Lower leg skin (tissue), 3 donors: ENCODE data around the gene RUNX3.

Experiments
- CTCF ChIP-seq, 3 donors: fragments of 450-650 bp; IDR thresholded peaks; one replicate each; pipeline ENCODE4 v1.5.1; 2016; ENCODE audit warnings: antibody characterized with exemption in 3 of 3, mild to moderate bottlenecking in 3 of 3, moderate library complexity in 2 of 3
- POLR2A ChIP-seq, 2 donors: fragments of 450-650 bp; IDR thresholded peaks; one replicate each; pipeline ENCODE4 v1.6.1; 2016 to 2017; ENCODE audit warnings: antibody characterized with exemption in 2 of 2, mild to moderate bottlenecking in 1 of 2, moderate library complexity in 1 of 2

DNA sequence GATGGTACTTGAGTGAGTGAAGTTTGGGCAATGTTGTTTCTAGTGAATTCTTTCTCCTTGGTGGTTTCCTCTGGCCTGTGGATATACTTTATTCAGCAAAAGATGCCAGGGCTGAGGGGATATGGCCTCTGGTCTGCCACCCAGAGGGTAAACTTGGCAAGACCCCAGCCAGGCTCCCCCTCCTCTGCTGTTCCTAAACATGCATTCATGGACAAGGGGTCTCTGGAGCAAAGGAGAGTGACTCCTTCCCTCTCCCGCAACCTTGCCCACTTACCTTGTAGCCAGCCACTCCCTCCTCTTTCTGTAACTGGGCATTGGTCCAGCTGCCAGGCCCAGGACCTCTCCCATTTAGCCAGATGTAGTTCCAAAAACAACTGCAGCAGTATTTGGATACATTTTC, 43.8 kb downstream of the RUNX3 start:
- TF ChIP-seq CTCF (IDR thresholded peaks at IDR 0.05), result no peak
- no peak for TF ChIP-seq POLR2A (IDR thresholded peaks at IDR 0.05)
